ENCODE data around the gene PEAK3. TPM values are rescaled to one million over a fixed set of nuclear protein-coding genes. Genes with fewer than 3 reads are reported as not detected.

PEAK3 gene
- total RNA-seq, 2 donors from 2014 or later = 0.09 to 0.32 TPM

GRCh38 chr19:2229103-2230032 is 52.6 kb downstream of the PEAK3 start:
- H3K4me1 Mint-ChIP-seq = peaks cover 6% of the 10 kb centered on the region
- no peak for ATAC-seq (replicated peaks)

DNA sequence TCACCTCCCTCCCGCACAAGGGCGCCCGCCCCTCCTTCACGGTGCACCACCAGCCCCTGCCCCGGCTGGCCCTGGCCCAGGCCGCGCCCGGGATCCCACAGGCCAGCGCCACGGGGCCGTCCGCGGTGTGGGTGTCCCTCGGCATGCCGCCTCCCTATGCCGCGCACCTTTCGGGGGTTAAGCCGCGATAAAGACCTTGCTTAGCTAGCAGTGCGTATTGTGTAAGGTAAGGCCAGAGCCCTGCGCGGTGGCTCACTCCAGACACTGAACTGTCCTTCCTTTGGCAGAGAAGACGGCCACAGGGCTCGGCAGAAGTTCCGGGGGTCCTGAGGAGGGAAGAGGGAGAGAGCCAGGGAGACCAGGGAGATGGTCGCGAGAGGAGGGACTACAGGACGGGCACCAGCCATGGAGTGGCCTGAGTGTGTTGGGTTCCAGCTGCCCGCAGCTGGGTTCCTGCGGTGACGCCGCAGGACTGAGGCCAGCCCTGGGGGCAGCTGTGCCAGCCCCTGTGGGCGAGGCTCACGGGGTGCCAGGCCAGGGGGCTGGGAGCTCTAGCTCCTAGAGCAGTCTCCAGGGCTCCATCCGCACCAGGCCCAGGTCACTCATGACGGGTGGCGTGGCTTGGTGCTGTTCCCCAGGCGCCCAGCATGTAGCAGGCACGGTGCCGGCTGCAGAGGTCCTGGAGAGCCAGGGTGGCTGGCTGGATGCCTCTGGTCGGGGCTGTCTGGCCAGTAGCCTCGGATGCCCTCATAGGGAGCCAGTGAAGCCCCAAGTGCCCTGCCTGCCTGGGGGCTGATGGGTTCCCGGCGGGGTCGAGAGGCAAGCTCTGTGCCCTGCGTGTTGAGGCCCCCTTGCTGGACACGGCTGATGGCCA is 53.6 kb downstream of the PEAK3 start:
- Mint-ChIP-seq H3K27ac (no peak overlapping the region), H3K36me3 (ENCODE audit: low read depth) (peaks cover 54% of the 10 kb centered on the region), H3K4me1 (peaks cover 3% of the 10 kb centered on the region), H3K27me3 (no peaks in the 10 kb centered on the region), H3K9me3 (no peaks in the 10 kb centered on the region), H3K4me3 (no peak overlapping the region)
- ATAC-seq (replicated peaks) = no peak

More at GRCh38 chr19:2229103-2230032, 52.6 kb downstream of the PEAK3 start:
- H3K27ac Mint-ChIP-seq = no peak overlapping the region
- no peak overlapping the region for H3K4me3 Mint-ChIP-seq
- no peaks in the 10 kb centered on the region for H3K27me3 Mint-ChIP-seq
- no peaks in the 10 kb centered on the region for H3K9me3 Mint-ChIP-seq
- peaks cover 53% of the 10 kb centered on the region for H3K36me3 Mint-ChIP-seq (ENCODE audit: low read depth)

- no peak for ATAC-seq (replicated peaks)
- Mint-ChIP-seq H3K4me1 (peaks cover 3% of the 10 kb centered on the region), H3K27me3 (no peaks in the 10 kb centered on the region), H3K36me3 (ENCODE audit: low read depth) (peaks cover 60% of the 10 kb centered on the region), H3K4me3 (no peak overlapping the region), H3K27ac (no peak overlapping the region), H3K9me3 (no peaks in the 10 kb centered on the region)
Observed at GRCh38 chr19:2227415-2228156, 54.4 kb downstream of the PEAK3 start.

DNA sequence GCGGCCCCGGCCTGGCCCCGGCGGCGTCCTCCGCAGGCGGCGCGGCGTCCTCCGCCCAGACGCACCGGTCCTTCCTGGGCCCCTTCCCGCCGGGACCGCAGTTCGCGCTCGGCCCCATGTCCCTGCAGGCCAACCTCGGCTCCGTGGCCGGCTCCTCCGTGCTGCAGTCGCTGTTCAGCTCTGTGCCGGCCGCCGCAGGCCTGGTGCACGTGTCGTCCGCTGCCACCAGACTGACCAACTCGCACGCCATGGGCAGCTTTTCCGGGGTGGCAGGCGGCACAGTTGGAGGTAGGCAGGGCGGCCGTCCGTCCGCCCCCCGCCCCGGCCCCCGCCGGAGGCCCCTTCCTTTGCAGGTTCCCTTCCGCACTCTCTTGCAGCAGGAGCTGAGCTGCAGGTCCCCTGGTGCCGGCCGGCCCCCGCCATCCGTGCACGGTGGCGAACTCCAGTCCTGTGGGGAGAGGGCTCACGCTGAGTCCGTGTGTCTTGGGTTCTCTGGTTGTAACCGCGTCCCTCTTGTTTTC is 55.1 kb downstream of the PEAK3 start:
- no peak for ATAC-seq (replicated peaks)
- Mint-ChIP-seq H3K36me3 (ENCODE audit: low read depth) (peaks cover 64% of the 10 kb centered on the region), H3K4me1 (peaks cover 3% of the 10 kb centered on the region), H3K4me3 (no peak overlapping the region), H3K9me3 (no peaks in the 10 kb centered on the region), H3K27ac (no peak overlapping the region), H3K27me3 (no peaks in the 10 kb centered on the region)

DNA sequence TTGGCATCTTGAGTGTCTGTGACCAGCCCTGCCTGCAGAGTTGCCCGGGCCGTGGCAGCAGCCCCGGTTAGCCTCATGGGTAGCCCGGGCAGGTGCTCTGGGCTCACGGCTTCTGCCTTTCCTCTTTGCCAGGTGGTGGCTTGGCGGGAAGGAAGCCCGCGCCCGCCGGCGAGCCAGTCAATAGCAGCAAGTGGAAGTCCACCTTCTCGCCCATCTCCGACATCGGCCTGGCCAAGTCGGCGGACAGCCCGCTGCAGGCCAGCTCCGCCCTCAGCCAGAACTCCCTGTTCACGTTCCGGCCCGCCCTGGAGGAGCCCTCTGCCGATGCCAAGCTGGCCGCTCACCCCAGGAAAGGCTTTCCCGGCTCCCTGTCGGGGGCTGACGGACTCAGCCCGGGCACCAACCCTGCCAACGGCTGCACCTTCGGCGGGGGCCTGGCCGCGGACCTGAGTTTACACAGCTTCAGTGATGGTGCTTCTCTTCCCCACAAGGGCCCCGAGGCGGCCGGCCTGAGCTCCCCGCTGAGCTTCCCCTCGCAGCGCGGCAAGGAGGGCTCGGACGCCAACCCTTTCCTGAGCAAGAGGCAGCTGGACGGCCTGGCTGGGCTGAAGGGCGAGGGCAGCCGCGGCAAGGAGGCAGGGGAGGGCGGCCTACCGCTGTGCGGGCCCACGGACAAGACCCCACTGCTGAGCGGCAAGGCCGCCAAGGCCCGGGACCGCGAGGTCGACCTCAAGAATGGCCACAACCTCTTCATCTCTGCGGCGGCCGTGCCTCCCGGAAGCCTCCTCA is 55.7 kb downstream of the PEAK3 start:
- Mint-ChIP-seq H3K9me3 (no peaks in the 10 kb centered on the region), H3K4me1 (peaks cover 3% of the 10 kb centered on the region), H3K27me3 (no peaks in the 10 kb centered on the region), H3K36me3 (ENCODE audit: low read depth) (peaks cover 67% of the 10 kb centered on the region), H3K27ac (no peak overlapping the region), H3K4me3 (no peak overlapping the region)
- no peak for ATAC-seq (replicated peaks)

- ATAC-seq (replicated peaks) = no peak
- H3K36me3 Mint-ChIP-seq (ENCODE audit: low read depth) = peaks cover 72% of the 10 kb centered on the region
- no peak overlapping the region for H3K4me3 Mint-ChIP-seq
- peaks cover 3% of the 10 kb centered on the region for H3K4me1 Mint-ChIP-seq
- no peak overlapping the region for H3K27ac Mint-ChIP-seq
- no peaks in the 10 kb centered on the region for H3K9me3 Mint-ChIP-seq
- no peaks in the 10 kb centered on the region for H3K27me3 Mint-ChIP-seq
Observed at GRCh38 chr19:2225415-2226050, 56.4 kb downstream of the PEAK3 start.

DNA sequence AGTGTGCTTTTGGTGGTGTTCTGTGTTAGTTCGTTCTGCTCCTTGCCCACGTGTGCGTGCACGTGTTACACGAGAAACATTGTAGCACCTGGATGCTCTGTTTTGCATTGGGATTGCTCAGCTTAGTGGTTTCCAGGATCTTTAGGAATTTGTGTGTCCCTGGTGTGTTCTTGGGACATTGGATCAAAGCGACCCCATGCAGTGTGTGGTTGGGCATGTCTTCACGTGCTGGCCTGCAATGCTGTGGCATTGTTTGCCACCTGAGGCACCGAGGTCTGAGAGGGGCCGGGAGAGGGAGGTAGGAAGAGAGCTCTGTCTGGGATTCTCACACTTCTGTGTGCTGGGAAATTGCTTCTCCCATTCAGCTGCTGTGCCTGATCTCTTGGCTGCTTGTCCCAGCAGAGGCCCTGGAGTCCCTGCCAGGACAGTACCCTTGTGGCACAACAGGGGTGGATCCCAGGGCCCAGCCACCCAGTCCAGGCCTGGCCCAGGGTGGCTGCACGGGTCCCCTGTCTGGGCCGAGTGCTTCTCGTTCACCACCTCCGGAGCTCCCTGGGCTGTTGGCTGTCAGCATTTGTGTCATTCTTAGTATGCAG is 57.1 kb downstream of the PEAK3 start:
- no peaks in the 10 kb centered on the region for H3K9me3 Mint-ChIP-seq
- H3K4me1 Mint-ChIP-seq = peaks cover 3% of the 10 kb centered on the region
- ATAC-seq (replicated peaks) = no peak
- H3K27ac Mint-ChIP-seq = peak overlapping the region; percentile 55
- H3K4me3 Mint-ChIP-seq = no peak overlapping the region
- peaks cover 74% of the 10 kb centered on the region for H3K36me3 Mint-ChIP-seq (ENCODE audit: low read depth)
- H3K27me3 Mint-ChIP-seq = no peaks in the 10 kb centered on the region

Other genes with a start within 250 kb of the PEAK3 start
- 100 to 1,000 TPM; 280 to 525 TPM for gene MKNK2, start 230.9 kb downstream of the PEAK3 start, total RNA-seq
- 100 to 1,000 TPM; 271 to 387 TPM for gene MOB3A, start 185.8 kb downstream of the PEAK3 start, total RNA-seq
- 100 to 1,000 TPM in 1 of 2 donors, 10 to 100 TPM in 1; 13.9 to 143 TPM for gene IZUMO4, start 185.3 kb downstream of the PEAK3 start, total RNA-seq
- 100 to 1,000 TPM in 1 of 2 donors, 10 to 100 TPM in 1; 83.6 to 108 TPM for gene AP3D1, start 130.6 kb downstream of the PEAK3 start, total RNA-seq
- gene DOT1L, start 118.2 kb downstream of the PEAK3 start, total RNA-seq = 100 to 1,000 TPM in 1 of 2 donors, 10 to 100 TPM in 1; 76.6 to 114 TPM
- 10 to 100 TPM; 45.8 to 74.8 TPM for gene PLEKHJ1, start 45.8 kb downstream of the PEAK3 start, total RNA-seq
- gene SF3A2, start 45.4 kb downstream of the PEAK3 start, total RNA-seq = 100 to 1,000 TPM in 1 of 2 donors, 10 to 100 TPM in 1; 99.5 to 119 TPM
- 1 to 10 TPM; 2.0 to 6.1 TPM for gene AMH, start 32.9 kb downstream of the PEAK3 start, total RNA-seq
- gene JSRP1, start 25.8 kb downstream of the PEAK3 start, total RNA-seq = 1 to 10 TPM in 1 of 2 donors, under 1 TPM in 1; 0.61 to 1.0 TPM
- under 1 TPM in 1 of 2 donors, not detected in 1; 0.17 TPM for gene LINGO3, start 26.0 kb upstream of the PEAK3 start, total RNA-seq
- 100 to 1,000 TPM in 1 of 2 donors, 10 to 100 TPM in 1; 96.2 to 140 TPM for gene LSM7, start 46.4 kb upstream of the PEAK3 start, total RNA-seq
- gene SPPL2B, start 46.5 kb upstream of the PEAK3 start, total RNA-seq = 10 to 100 TPM; 23.7 to 46.5 TPM
- not detected for gene TMPRSS9, start 78.1 kb upstream of the PEAK3 start, total RNA-seq
- 100 to 1,000 TPM in 1 of 2 donors, 10 to 100 TPM in 1; 51.0 to 140 TPM for gene TIMM13, start 145.4 kb upstream of the PEAK3 start, total RNA-seq
- gene LMNB2, start 174.8 kb upstream of the PEAK3 start, total RNA-seq = 10 to 100 TPM; 63.3 to 98.7 TPM
- 10 to 100 TPM; 40.6 to 80.0 TPM for gene GADD45B, start 194.0 kb upstream of the PEAK3 start, total RNA-seq

Data from activated T-helper 17 cell treated with anti-CD3 and anti-CD28 coated beads, Interleukin-2, amount 50 U/mL, for 72 hours (primary cell).